Right lobe of liver (tissue), 6 donors: ENCODE measurements around the gene ARHGEF12. TPM values are rescaled to one million over a fixed set of nuclear protein-coding genes. Genes with fewer than 3 reads are reported as not detected.

ENCODE experiments used
- ATAC-seq, 4 donors: fragments of 200-7000 bp; cut with Tn5 transposase; one replicate each; pipeline ENCODE4 v1.9.1; 2020; ENCODE audit warnings: mild to moderate bottlenecking in 4 of 4, moderate library complexity in 4 of 4
- DNase-seq, 3 donors: peaks; one replicate each; pipeline ENCODE4 v3.0.0-alpha.2; 2020
- H3K27ac ChIP-seq, 3 donors: fragments of 200-600 bp; one replicate each; pipeline ENCODE4 v1.8.0; 2022
- H3K27me3 ChIP-seq, 2 donors: fragments of 200-600 bp; one replicate each; pipeline ENCODE4 v1.8.0; 2022
- H3K36me3 ChIP-seq, 4 donors: fragments of 200-600 bp; sonication (generic) in 1 of 4; one replicate each; pipeline versions ENCODE4 v1.5.1 to v1.8.0; 2017 to 2022; ENCODE audit warnings: control low read depth in 1 of 4
- H3K4me1 ChIP-seq, 4 donors: fragments of 200-600 bp; sonication (generic) in 1 of 4; one replicate each; pipeline versions ENCODE4 v1.5.1 to v1.8.0; 2017 to 2022; ENCODE audit warnings: control low read depth in 1 of 4
- H3K4me3 ChIP-seq, 3 donors: fragments of 200-600 bp; one replicate each; pipeline ENCODE4 v1.8.0; 2022
- H3K9me3 ChIP-seq, 4 donors: fragments of 200-600 bp; sonication (generic) in 1 of 4; one replicate each; pipeline versions ENCODE4 v1.5.1 to v1.8.0; 2017 to 2022; ENCODE audit warnings: control low read depth in 1 of 4
- CTCF ChIP-seq, 4 donors: fragments of 200-600 bp in 3 of 4; fragments of 450-650 bp in 1 of 4; IDR thresholded peaks; one replicate each; pipeline versions ENCODE4 v1.5.1 to v1.8.0; 2016 to 2022; ENCODE audit warnings: antibody characterized with exemption in 4 of 4, mild to moderate bottlenecking in 2 of 4
- POLR2A ChIP-seq: fragments of 450-650 bp; IDR thresholded peaks from one replicate; pipeline ENCODE4 v1.6.1; 2017; ENCODE audit warnings: antibody characterized with exemption, mild to moderate bottlenecking
- WGBS: methylation state at CpG from one replicate; pipeline ENCODE4 v1.1.6; 2018; ENCODE audit warnings: low coverage, low lambda C conversion rate; ENCODE audit not compliant: insufficient coverage; ENCODE audit errors: missing lambda C conversion rate; 5-methylcytosine and 5-hydroxymethylcytosine counted together
- intact Hi-C, 2 donors: fragments of 100-400 bp; cut with DNase I; formaldehyde crosslinking; loops; one replicate each; pipeline versions ENCODE4 v1.11.2 to v1.14.1; 2022
- total RNA-seq, 6 experiments: library from RNA; depleted of rRNA in 2 of 6; stranded (reverse); fragments of >200 nt in 2 of 6; fragmentation: NEBNext Ultra II Directional in 3 of 6; extraction: Animal tissue kit (Norgen Biotek cat#: 25700) in 3 of 6; gene quantifications; one replicate each; pipeline versions ENCODE4 v1.1.0 to v1.2.4, GENCODE V29; 2016 to 2023
- donor health status: DM: no; HTN: yes; CAD: no.
- donor health status: DM: no; HTN: no; CAD: no.
- donor health status: DM: no; HTN: no; CAD: no.
- donor health status: DM: no; HTN: yes; CAD: no.
- donor health status: DM: no; HTN: yes; CAD: no.

The ARHGEF12 gene
- total RNA-seq, 6 experiments from 2014 or later = 75.1 to 113 (median 94.0) TPM

DNA sequence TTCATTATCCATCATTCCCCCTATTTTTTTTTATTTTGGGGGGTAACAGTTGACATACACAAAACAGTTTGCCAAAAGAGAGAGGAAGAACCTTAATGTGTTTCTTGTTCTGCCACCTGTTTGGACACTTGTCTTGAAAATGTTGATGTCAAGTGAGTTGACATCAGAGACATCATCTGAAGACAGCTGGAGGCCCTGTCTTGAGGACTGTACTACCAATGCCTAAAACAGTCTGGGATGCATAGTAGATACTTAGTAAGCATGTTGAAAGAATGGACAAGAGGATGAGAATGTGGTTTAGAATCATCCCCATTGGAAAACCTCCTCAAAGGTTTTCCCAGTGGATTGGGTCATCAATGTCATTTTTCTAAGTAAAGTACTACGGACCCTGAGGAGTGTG lies 2.4 kb upstream of the ARHGEF12 start:
- Histone ChIP-seq H3K36me3 (no peaks in the 10 kb centered on the region), H3K27ac (no peak overlapping the region), H3K4me1 (peaks cover 0 to 5% (median 0%) of the 10 kb centered on the region in 4 donors), H3K27me3 (no peaks in the 10 kb centered on the region), H3K9me3 (no peaks in the 10 kb centered on the region), H3K4me3 (no peak overlapping the region)
- WGBS = 65% methylated on average over 1 of the region's 1 CpG
- ATAC-seq = no peak
- intact Hi-C loops = no loop called here
- DNase-seq = no peak
- TF ChIP-seq CTCF (IDR thresholded peaks at IDR 0.05) (no peak), POLR2A (no peak)

GRCh38 chr11:120334332-120334731 lies 1.9 kb upstream of the ARHGEF12 start:
- TF ChIP-seq POLR2A (no peak), CTCF (IDR thresholded peaks at IDR 0.05) (no peak)
- no peak for ATAC-seq
- H3K4me1 ChIP-seq = peaks cover 0 to 9% (median 0%) of the 10 kb centered on the region in 4 donors
- no peak overlapping the region for H3K4me3 ChIP-seq
- 55% methylated on average over 1 of the region's 1 CpG for WGBS
- intact Hi-C loops = no loop called here
- DNase-seq = no peak
- no peaks in the 10 kb centered on the region for H3K9me3 ChIP-seq
- no peaks in the 10 kb centered on the region for H3K36me3 ChIP-seq
- no peaks in the 10 kb centered on the region for H3K27me3 ChIP-seq
- no peak overlapping the region for H3K27ac ChIP-seq

GRCh38 chr11:120334894-120335462 lies 1.2 kb upstream of the ARHGEF12 start:
- DNase-seq (peak in 1 of 3 donors; percentile 66), ATAC-seq (peak; percentile 45 to 54 (median 50))
- intact Hi-C loops = no loop called here
- Histone ChIP-seq H3K27ac (peak overlapping the region; percentile 93 to 99 (median 97)), H3K27me3 (no peaks in the 10 kb centered on the region), H3K36me3 (no peaks in the 10 kb centered on the region), H3K4me1 (peaks cover 0 to 9% (median 0%) of the 10 kb centered on the region in 4 donors), H3K4me3 (peak overlapping the region; percentile 77 to 87 (median 86)), H3K9me3 (no peaks in the 10 kb centered on the region)
- WGBS = under 1% methylated on average over 8 of the region's 8 CpGs
- TF ChIP-seq CTCF (IDR thresholded peaks at IDR 0.05) (peak; percentile 69 to 78 (median 73)), POLR2A (peak; percentile 50)

DNA sequence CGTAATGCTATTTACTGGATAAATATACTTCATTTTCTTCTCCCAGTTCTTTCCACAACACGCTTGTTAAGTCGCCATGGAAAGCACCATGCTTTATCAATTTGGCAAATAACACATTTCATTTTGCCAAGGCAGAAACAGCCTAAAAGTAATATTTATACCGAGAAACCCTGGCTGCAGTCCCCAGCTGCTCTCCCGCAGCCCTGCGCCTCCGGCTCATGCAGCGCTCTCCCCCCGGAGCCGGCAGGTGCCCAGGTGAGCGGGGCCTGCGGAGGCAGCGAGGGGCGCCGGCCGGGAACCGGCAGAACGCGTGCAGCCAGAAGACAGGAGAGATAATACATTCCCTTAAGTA lies 681 bp upstream of the ARHGEF12 start:
- H3K4me3 ChIP-seq = peak overlapping the region; percentile 77 to 87 (median 86)
- H3K9me3 ChIP-seq = no peaks in the 10 kb centered on the region
- TF ChIP-seq CTCF (IDR thresholded peaks at IDR 0.05) = no peak
- TF ChIP-seq POLR2A = no peak
- intact Hi-C loops = no loop called here
- H3K27ac ChIP-seq = peak overlapping the region; percentile 93 to 99 (median 97)
- DNase-seq (no peak), ATAC-seq (peak; percentile 21 to 34 (median 31))
- H3K4me1 ChIP-seq = peaks cover 0 to 14% (median 0%) of the 10 kb centered on the region in 4 donors
- no peaks in the 10 kb centered on the region for H3K36me3 ChIP-seq
- H3K27me3 ChIP-seq = no peaks in the 10 kb centered on the region
- WGBS = 0% methylated on average over 19 of the region's 19 CpGs
